Measurements from ENCODE around the gene BAHCC1. TPM values are rescaled to one million over a fixed set of nuclear protein-coding genes. Genes with fewer than 3 reads are reported as not detected.

BAHCC1 gene
- polyA plus RNA-seq, 3 donors: 13.4 to 15.8 (median 15.2) TPM

DNA sequence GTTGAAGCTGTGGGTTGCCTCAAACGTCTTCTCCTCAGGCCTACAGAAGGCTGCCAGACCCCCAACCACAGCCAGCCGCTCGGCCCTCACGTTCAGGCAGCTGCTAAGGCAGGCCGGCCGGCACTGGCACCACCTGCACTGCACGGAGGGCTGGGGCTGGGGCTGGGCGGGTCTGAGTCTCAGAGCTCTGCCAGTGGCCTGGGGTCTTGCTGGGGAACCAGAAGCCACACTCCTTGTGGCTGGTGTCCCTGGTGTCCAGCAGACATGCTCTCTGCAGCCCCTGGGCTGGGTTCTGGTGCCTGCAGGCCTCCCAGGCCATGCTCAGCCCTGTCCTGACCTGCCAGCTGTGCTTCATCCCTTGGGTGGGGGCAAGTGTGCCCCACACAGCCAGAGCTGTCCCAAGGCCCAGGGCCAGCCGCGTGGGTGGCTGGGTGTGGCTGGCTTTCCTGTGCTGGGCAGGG is 42.0 kb downstream of the BAHCC1 start:
- DNase-seq (ENCODE audit: low read depth in 3 of 3, low spot score in 2 of 3): no peak

DNA sequence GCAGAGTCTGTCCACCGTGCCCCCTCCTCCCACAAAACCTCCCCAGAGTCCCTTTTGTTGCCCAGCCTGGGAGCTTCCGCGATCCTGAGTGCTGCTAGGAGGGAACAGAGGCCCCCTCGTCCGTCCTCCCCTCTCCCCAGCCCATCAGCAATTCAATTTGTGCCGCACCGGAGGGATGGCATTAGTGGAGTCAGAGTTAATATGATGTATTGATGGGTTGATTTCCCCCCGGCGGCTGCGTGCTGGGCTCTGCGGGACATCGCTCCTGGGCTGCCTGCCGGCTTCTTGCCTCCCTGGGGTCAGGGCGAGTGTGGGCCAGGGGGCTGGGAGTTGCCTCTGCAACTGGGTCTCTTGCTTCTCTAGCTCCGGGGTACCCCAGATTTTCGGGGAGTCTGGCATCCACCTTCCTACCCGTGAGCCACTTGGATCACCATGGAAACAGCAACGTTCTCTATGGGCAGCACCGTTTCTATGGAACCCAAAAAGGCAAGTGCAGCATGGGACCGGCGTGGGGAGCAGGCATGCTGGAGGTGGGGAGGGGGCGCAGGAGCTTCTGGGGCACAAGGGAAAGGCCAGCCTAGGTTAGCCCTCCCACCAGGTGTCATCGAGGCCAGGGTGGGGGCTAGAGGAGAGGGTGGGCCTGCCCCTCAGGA is 42.9 kb downstream of the BAHCC1 start:
- DNase-seq (ENCODE audit: low read depth in 3 of 3, low spot score in 2 of 3): no peak

- DNase-seq (ENCODE audit: low read depth in 3 of 3, low spot score in 2 of 3): no peak
Observed at GRCh38 chr17:81438688-81439087, 43.4 kb downstream of the BAHCC1 start.

DNA sequence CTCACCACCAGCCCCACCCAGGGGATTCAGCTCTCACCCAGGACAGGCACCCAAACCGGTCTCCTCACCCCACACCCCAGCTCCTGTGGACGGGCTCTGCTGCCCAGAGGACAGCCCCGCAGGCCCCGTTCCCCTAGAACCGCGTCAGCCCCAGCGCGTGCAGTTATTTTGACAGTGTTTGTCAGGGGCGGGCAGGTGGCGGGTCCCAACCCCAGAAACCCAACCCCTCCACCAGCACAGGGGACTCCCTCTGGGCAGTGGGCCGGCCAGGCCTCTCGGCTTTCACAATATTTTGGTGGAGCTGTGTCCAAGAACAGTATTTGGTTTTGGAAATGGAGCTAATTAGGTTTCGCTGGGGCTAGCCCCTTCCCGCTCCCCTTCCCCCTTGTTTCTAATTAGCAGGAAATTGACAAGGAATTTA is 44.8 kb downstream of the BAHCC1 start:
- no peak for DNase-seq (ENCODE audit: low read depth in 3 of 3, low spot score in 2 of 3)

DNA sequence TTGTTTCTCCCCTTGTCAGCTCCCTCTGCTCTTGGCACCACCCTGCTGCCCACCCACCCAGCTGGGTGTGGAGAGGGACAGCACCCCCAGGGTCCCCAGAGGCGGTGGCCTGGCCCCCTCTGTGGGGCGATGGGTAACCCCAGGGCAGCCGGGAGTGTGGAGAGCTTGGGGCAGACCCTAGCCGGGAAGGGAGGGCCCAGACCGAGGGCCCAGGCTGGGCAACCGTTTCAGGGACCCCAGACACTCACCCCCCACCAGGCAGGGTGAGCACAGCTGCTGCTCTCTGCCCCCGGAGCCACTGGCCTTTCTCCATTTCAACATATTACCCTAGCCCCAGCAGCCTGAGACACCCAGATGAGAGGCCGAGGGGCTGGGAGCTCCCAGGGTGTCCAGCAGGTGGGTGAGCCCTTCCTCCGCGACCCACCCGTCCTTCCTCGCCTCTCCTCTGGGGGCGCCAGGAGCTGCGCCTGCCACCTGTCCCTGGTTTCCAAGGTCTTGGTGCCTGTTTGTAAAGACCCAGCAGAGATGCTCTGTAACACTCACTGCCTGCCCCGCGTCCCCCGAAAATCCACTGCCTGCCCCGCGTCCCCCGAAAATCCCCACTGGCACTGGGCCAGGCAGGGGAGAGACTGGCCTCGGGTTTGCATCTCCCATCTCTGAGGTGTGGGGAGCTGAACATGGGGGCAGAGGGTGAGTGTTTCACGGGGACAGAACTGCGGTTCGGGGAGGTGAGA is 45.4 kb downstream of the BAHCC1 start:
- DNase-seq (ENCODE audit: low read depth in 3 of 3, low spot score in 2 of 3): no peak

- DNase-seq (ENCODE audit: low read depth in 3 of 3, low spot score in 2 of 3): no peak
Observed at GRCh38 chr17:81442791-81443190, 47.5 kb downstream of the BAHCC1 start.

DNA sequence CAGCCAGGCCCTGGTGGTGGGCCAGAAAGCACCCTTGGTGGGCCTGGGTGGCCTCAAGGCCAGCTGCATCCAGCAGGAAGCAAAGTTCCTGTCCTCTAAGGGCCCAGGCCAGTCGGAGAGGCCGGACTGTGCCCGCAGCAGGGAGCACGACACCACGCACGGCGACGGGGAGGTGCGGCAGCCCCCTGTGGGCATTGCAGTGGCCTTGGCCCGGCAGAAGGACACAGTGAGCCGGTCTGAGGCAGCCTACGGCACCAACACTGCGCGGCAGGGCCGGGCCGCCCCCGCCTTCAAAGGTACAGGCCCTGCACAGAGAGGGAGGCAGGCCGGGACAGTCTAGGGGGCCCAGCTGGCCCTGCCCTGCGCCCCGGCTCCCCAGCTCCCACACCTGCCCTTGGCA is 48.0 kb downstream of the BAHCC1 start:
- DNase-seq (ENCODE audit: low read depth in 3 of 3, low spot score in 2 of 3): no peak

GRCh38 chr17:81444610-81445339 is 49.5 kb downstream of the BAHCC1 start:
- no peak for DNase-seq (ENCODE audit: low read depth in 3 of 3, low spot score in 2 of 3)

DNA sequence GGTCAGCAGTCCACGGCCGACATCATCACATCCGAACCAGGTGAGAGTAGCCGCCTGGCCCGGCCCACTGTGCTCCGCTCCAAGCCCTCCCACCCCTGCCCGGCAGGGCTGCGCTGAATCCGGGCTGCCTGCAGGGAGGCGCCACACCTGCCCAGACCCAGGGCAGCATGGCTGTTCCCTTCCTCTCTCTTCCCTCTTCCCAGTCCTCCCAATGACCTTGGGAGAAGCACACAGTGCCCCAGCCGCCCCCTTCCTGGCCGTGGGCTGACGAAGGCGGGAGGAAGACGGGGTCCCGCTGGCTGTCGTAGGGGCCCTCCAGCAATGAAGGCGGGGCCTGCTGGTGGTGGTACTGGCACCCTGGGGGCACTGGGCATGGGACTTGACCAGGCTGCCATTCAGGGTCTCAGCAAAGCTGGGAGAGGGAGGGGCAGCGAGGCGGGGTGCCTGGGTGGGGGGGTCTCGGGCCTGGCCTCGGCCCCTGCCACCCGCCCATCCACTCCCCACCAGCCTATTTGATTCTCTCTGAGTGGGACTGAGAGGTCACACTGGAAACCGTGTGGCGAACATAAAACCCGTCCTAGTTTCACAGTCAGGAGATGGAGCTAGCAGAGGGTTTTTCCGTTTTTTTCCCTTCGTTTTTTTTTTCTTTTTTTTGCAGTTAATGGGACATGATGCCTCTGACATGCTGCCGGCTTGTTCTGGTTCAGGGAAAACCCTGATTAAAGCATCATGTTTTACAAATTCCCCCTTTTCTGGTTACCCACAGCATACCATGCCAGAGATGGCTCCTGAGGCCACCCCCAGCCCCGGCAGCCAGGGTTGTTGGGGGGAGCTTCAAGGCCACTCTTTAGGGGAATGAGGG is 50.6 kb downstream of the BAHCC1 start:
- DNase-seq (ENCODE audit: low read depth in 3 of 3, low spot score in 2 of 3): no peak

GRCh38 chr17:81447331-81447933 is 52.2 kb downstream of the BAHCC1 start:
- no peak for DNase-seq (ENCODE audit: low read depth in 3 of 3, low spot score in 2 of 3)

GRCh38 chr17:81448442-81448841 is 53.2 kb downstream of the BAHCC1 start:
- no peak for DNase-seq (ENCODE audit: low read depth in 3 of 3, low spot score in 2 of 3)

DNA sequence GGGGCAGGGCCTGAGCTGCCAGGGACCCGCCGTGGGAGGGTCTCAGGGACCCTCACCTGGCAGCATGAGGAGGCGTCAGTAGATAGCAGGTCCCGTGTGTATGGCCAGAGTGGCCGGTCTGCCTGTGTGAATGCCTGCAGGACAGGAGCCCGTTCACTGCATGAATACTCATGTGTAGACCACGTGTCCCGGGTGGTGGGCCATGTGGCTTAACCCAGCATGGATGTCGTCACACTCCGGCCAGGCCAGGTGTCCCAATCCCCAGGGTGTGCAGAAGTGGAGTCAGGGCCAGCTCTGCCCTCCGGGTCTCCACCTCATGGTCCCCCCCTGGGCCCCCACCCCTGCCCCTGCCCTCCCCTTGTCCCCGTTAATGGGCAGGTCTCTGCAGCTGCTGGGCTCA is 53.7 kb downstream of the BAHCC1 start:
- no peak for DNase-seq (ENCODE audit: low read depth in 3 of 3, low spot score in 2 of 3)

DNA sequence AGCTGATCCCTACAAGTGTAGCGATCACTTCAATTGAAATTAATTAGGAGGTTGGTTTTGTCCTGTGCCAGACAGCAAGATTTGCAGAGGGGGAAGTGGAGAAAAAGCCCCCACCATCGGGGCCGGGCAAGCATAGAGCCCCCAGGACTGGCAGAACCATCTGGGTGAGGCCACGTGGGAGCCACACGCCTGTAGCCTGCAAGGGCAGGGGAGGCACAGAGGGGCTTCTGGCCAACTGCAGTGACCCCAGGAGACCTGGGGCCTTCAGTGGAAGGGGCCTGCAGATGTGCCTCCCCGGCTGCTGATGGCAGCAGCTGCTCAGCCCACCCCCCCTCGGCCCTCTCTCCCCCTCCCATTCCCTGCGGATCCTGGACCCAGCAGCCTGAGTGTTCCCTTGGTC is 54.1 kb downstream of the BAHCC1 start:
- no peak for DNase-seq (ENCODE audit: low read depth in 3 of 3, low spot score in 2 of 3)

GRCh38 chr17:81451823-81452222 is 56.6 kb downstream of the BAHCC1 start:
- no peak for DNase-seq (ENCODE audit: low read depth in 3 of 3, low spot score in 2 of 3)

DNA sequence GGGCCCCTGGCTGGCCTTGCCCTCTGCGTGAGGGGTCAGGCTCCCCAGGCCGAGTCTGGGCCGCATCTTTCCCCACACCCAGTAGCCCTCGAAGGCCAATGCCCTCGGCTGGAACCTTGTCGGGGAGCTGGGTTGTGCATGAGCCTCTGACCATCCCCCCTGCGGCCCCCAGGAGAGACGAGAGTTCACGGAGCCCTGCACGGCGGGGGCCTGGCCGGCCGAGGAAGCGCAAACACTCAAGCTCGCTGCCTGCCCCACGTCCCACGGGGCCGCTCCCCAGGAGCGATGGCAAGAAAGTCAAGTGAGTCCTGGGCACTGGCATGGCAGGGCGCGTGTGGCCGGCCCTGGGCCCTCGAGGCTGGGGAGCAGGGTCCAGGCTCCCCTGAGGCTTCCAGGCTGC is 57.3 kb downstream of the BAHCC1 start:
- DNase-seq (ENCODE audit: low read depth in 3 of 3, low spot score in 2 of 3): no peak

- no peak for DNase-seq (ENCODE audit: low read depth in 3 of 3, low spot score in 2 of 3)
Observed at GRCh38 chr17:81453076-81453475, 57.8 kb downstream of the BAHCC1 start.

DNA sequence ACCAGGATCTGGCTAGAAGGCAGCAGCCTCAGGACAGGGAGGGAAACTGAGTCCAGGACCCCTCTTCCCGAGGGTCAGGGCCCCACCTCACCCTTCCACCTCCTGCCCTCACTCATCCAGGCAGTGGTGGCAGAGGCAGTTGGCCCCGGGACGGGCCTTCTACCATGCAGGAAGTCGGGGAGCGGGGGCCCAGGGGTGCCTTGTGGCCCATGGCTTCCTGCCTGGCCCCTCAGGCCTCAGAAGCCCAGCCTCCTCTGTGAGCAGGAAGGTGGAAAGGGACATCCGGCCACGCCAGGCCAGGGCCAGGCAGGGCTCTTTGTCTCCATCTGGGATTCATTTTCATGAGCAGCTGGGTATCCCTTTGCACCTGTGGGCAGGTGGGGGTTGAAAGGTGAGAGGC is 58.5 kb downstream of the BAHCC1 start:
- DNase-seq (ENCODE audit: low read depth in 3 of 3, low spot score in 2 of 3): no peak

DNA sequence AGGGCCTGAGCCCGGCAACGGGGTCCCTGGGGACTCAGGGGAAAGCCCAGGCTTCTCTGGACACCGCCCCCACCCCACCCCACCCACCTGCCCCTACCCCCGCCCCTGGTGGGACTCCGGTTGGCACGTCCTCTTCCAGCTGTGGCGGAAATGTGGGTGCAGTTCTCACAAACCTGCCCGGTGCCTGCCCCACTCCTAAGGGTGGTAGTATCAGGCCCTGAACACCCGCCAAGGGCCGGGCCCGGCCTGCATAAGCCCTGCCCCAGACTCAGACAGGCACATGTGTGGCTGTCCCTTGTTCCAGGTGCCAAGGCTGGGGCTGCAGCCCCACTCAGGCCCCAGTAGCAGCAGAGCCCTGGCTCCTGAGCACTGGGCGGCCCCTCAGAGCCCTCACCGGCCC is 59.2 kb downstream of the BAHCC1 start:
- no peak for DNase-seq (ENCODE audit: low read depth in 3 of 3, low spot score in 2 of 3)

- DNase-seq (ENCODE audit: low read depth in 3 of 3, low spot score in 2 of 3): no peak
Observed at GRCh38 chr17:81455387-81455786, 60.1 kb downstream of the BAHCC1 start.

DNA sequence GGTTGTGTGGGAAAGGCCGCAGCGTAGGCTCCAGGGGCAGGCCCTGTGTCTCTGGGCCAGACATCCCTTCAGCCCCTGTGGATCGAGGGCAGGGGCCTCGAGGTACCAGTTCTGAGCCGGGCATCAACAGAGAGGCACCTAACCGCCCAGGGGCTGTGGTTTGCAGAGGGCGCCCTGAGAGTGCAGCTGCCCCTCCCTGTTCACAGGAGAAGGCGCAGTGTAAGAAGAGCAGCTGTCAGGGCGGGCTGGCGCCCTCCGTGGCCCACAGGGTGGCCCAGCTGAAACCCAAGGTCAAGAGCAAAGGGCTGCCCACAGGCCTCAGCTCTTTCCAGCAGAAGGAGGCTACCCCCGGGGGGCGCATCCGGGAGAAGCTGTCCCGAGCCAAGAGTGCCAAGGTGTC is 60.8 kb downstream of the BAHCC1 start:
- DNase-seq (ENCODE audit: low read depth in 3 of 3, low spot score in 2 of 3): no peak
